Frontal cortex (tissue), 4 donors: ENCODE data around the gene SPOCK1. TPM values are rescaled to one million over a fixed set of nuclear protein-coding genes. Genes with fewer than 3 reads are reported as not detected.

Experiments used
- DNase-seq, 2 donors: peaks; one replicate each; pipeline ENCODE4 v3.0.0; 2012; ENCODE audit warnings: low spot score in 2 of 2
- FAIRE-seq: peaks from 2 replicates; lab custom pipeline; 2012; peaks lifted over from hg19 to GRCh38; lab: Jason Lieb, UNC
- total RNA-seq: library from RNA; depleted of rRNA; stranded (reverse); fragments of >200 nt; gene quantifications from one replicate; pipeline ENCODE4 v1.2.3, GENCODE V29; 2014
- donor health status: control.
- donor health status: control.
- donor health status: control.

The SPOCK1 gene
- total RNA-seq, 1 donor from 2014 or later = 37.9 TPM

GRCh38 chr5:137217599-137218200, 281.4 kb downstream of the SPOCK1 start:
- no peak for DNase-seq
- FAIRE-seq = no peak

- no peak for FAIRE-seq
- DNase-seq = no peak
These were observed 282.0 kb downstream of the SPOCK1 start for GRCh38 chr5:137216976-137217598.

- no peak for FAIRE-seq
- DNase-seq = no peak
These were observed 283.3 kb downstream of the SPOCK1 start for GRCh38 chr5:137215780-137216179.

GRCh38 chr5:137215261-137215660, 283.9 kb downstream of the SPOCK1 start:
- FAIRE-seq = no peak
- DNase-seq = no peak

GRCh38 chr5:137214446-137215189, 284.5 kb downstream of the SPOCK1 start:
- DNase-seq = no peak
- no peak for FAIRE-seq

GRCh38 chr5:137212471-137212870, 286.7 kb downstream of the SPOCK1 start:
- DNase-seq (no peak), FAIRE-seq (no peak)

- DNase-seq (no peak), FAIRE-seq (no peak)
These were observed 289.8 kb downstream of the SPOCK1 start for GRCh38 chr5:137209232-137209809.

GRCh38 chr5:137207023-137207760, 291.9 kb downstream of the SPOCK1 start:
- DNase-seq (no peak), FAIRE-seq (no peak)

- FAIRE-seq = no peak
- DNase-seq = no peak
These were observed 293.0 kb downstream of the SPOCK1 start for GRCh38 chr5:137206030-137206715.

- no peak for DNase-seq
- FAIRE-seq = no peak
These were observed 293.7 kb downstream of the SPOCK1 start for GRCh38 chr5:137205231-137206027.

- FAIRE-seq (no peak), DNase-seq (no peak)
These were observed 296.0 kb downstream of the SPOCK1 start for GRCh38 chr5:137203011-137203632.

GRCh38 chr5:137201876-137202275, 297.2 kb downstream of the SPOCK1 start:
- FAIRE-seq = no peak
- no peak for DNase-seq

GRCh38 chr5:137200906-137201700, 298.0 kb downstream of the SPOCK1 start:
- DNase-seq = no peak
- FAIRE-seq = no peak

GRCh38 chr5:137199966-137200365, 299.2 kb downstream of the SPOCK1 start:
- DNase-seq (no peak), FAIRE-seq (no peak)

- FAIRE-seq (no peak), DNase-seq (no peak)
These were observed 299.9 kb downstream of the SPOCK1 start for GRCh38 chr5:137199201-137199600.

GRCh38 chr5:137195483-137195882, 303.6 kb downstream of the SPOCK1 start:
- FAIRE-seq (no peak), DNase-seq (no peak)

GRCh38 chr5:137194300-137194699, 304.8 kb downstream of the SPOCK1 start:
- DNase-seq (no peak), FAIRE-seq (no peak)
